Tibial artery (tissue), 4 donors: ENCODE data around the gene WWP2.

Source experiments
- DNase-seq, 2 donors: peaks; one replicate each; pipeline ENCODE4 v3.0.0-alpha.2; 2019
- H3K27ac ChIP-seq, 2 donors: fragments of 200-600 bp; sonication (generic) in 1 of 2; 1 replicate in 1 of 2; 2 replicates in 1 of 2; pipeline ENCODE4 v1.5.1; 2018 to 2019; ENCODE audit warnings: mild to moderate bottlenecking in 1 of 2
- H3K27me3 ChIP-seq, 2 donors: fragments of 200-600 bp; sonication (generic) in 1 of 2; one replicate each; pipeline versions ENCODE4 v1.5.1 to v1.6.0; 2016 to 2019
- H3K36me3 ChIP-seq, 3 donors: fragments of 200-600 bp; sonication (generic) in 2 of 3; one replicate each; pipeline ENCODE4 v1.5.1; 2016 to 2019; ENCODE audit warnings: mild to moderate bottlenecking in 2 of 3
- H3K4me1 ChIP-seq, 4 donors: fragments of 200-600 bp; sonication (generic) in 2 of 4; 1 replicate in 3 of 4; 2 replicates in 1 of 4; pipeline ENCODE4 v1.5.1; 2016 to 2019
- H3K4me3 ChIP-seq, 2 donors: fragments of 200-600 bp; sonication (generic) in 1 of 2; 1 replicate in 1 of 2; 2 replicates in 1 of 2; pipeline ENCODE4 v1.5.1; 2018 to 2019; ENCODE audit warnings: mild to moderate bottlenecking in 2 of 2
- H3K9me3 ChIP-seq, 3 donors: fragments of 200-600 bp; sonication (generic) in 1 of 3; one replicate each; pipeline ENCODE4 v1.5.1; 2016 to 2019
- intact Hi-C: fragments of 100-400 bp; cut with DNase I; formaldehyde crosslinking; loops from one replicate; pipeline ENCODE4 v1.15.0; 2023; ENCODE audit warnings: low total_unique reads
- TF ChIP-seq, protein P1 (sequence below), 2 experiments: fragments of 200-600 bp in 1 of 2; fragments of 450-650 bp in 1 of 2; IDR thresholded peaks; one replicate each; pipeline ENCODE4 v1.5.1; 2017 to 2019; ENCODE audit warnings: antibody characterized with exemption in 2 of 2, mild to moderate bottlenecking in 1 of 2, moderate library complexity in 1 of 2

WWP2 gene

DNA sequence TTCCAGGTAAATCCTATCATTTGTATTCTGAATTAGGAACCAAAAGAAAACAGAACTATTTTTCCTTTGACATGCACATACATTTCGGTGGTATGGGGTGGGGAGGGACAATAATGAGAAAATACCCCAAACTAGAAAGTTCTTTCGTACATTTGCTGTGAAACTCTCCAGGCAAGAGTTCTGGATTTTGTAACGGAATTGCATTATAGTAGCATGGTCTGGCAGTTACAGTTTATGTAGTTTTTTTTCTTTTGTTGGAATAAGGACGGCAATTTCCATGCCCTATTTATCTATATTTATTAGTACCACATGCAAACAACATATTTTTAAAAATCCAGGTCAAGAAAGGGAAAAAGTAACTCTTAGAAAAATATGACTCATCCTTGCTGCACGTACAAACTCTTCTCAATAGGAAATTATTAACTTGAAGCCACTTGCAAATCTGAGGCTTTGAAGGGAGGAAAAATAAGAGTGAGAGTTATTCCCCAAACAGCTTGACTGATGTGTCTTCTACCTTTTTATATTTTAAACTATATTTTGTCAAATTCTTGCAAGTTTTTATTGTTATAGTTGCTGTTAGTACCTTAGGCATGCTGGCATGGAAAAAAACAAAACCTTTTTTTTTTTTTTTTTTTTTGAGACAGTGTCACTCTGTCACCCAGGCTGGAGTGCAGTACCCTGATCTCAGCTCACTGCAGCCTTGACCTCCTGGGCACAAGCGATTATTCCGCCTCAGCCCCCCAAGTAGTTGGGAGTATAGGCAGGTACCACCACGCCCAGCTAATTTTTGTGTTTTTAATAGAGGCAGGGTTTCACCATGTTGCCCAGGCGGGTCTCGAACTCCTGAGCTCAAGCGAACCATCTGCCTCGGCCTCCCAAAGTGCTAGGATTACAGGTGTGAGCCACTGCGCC is 69.3 kb downstream of the WWP2 start:
- intact Hi-C loops, result no loop called here
- TF ChIP-seq, protein P1, sequence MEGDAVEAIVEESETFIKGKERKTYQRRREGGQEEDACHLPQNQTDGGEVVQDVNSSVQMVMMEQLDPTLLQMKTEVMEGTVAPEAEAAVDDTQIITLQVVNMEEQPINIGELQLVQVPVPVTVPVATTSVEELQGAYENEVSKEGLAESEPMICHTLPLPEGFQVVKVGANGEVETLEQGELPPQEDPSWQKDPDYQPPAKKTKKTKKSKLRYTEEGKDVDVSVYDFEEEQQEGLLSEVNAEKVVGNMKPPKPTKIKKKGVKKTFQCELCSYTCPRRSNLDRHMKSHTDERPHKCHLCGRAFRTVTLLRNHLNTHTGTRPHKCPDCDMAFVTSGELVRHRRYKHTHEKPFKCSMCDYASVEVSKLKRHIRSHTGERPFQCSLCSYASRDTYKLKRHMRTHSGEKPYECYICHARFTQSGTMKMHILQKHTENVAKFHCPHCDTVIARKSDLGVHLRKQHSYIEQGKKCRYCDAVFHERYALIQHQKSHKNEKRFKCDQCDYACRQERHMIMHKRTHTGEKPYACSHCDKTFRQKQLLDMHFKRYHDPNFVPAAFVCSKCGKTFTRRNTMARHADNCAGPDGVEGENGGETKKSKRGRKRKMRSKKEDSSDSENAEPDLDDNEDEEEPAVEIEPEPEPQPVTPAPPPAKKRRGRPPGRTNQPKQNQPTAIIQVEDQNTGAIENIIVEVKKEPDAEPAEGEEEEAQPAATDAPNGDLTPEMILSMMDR (IDR thresholded peaks at IDR 0.05), result no peak
- Histone ChIP-seq H3K27ac (peak overlapping the region; percentile 43 to 70), H3K36me3 (peaks cover 0 to 6% (median 0%) of the 10 kb centered on the region in 3 donors), H3K27me3 (no peaks in the 10 kb centered on the region), H3K4me3 (no peak overlapping the region), H3K9me3 (no peaks in the 10 kb centered on the region), H3K4me1 (peaks cover 0 to 43% (median 8%) of the 10 kb centered on the region in 4 donors)
- DNase-seq, result no peak

- TF ChIP-seq, protein P1 (IDR thresholded peaks at IDR 0.05), result no peak
- intact Hi-C loops, result no loop called here
- Histone ChIP-seq H3K4me3 (no peak overlapping the region), H3K4me1 (peaks cover 0 to 52% (median 17%) of the 10 kb centered on the region in 4 donors), H3K9me3 (no peaks in the 10 kb centered on the region), H3K36me3 (peaks cover 0 to 1% (median 0%) of the 10 kb centered on the region in 3 donors), H3K27ac (peak overlapping the region in 1 of 2 donors; percentile 24), H3K27me3 (no peaks in the 10 kb centered on the region)
- DNase-seq, result no peak
These were observed 71.5 kb downstream of the WWP2 start for GRCh38 chr16:69833357-69834282.

DNA sequence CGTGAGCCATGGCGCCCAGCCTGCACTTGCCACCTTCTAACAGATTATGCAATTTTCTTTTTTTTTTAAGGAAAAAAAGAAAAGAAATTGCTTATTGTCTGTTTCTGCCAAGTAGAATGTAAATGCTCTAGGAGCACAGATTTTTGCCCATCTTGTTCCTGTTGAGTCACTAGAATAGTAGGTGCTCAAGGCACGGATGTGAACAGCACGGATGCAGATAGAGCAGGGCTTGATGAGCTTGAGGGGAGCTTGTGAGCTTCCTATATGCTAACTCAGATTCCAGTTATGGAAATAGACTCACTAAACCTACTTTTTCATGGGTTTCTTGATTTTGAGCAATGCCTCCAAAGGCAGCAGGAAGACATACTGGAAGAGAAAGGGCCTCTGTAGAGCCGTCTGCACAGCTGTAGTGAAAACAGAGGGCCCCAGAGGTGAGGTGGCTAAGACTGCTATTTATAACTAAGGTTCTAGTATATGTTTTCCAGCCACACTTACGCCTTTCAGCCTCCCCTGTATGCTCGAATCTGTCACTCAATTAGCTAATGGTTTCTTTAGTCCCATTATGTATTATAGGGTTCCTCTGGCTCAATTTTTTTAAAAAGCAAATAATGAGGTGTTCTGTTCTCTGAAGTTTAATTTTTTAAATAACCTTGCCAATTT is 72.8 kb downstream of the WWP2 start:
- DNase-seq, result no peak
- intact Hi-C loops, result no loop called here
- no peak overlapping the region for H3K27ac ChIP-seq
- no peak overlapping the region for H3K4me3 ChIP-seq
- no peaks in the 10 kb centered on the region for H3K36me3 ChIP-seq
- peaks cover 0 to 65% (median 30%) of the 10 kb centered on the region in 4 donors for H3K4me1 ChIP-seq
- TF ChIP-seq, protein P1 (IDR thresholded peaks at IDR 0.05), result no peak
- H3K27me3 ChIP-seq, result no peaks in the 10 kb centered on the region
- no peaks in the 10 kb centered on the region for H3K9me3 ChIP-seq

- Histone ChIP-seq H3K4me3 (no peak overlapping the region), H3K27ac (no peak overlapping the region), H3K4me1 (peaks cover 0 to 65% (median 34%) of the 10 kb centered on the region in 4 donors), H3K27me3 (no peaks in the 10 kb centered on the region), H3K36me3 (no peaks in the 10 kb centered on the region), H3K9me3 (no peaks in the 10 kb centered on the region)
- no peak for DNase-seq
- TF ChIP-seq, protein P1 (IDR thresholded peaks at IDR 0.05), result no peak
- intact Hi-C loops, result no loop called here
These were observed 74.1 kb downstream of the WWP2 start for GRCh38 chr16:69836257-69836656.

- Histone ChIP-seq H3K9me3 (no peaks in the 10 kb centered on the region), H3K36me3 (peaks cover 0 to 7% (median 0%) of the 10 kb centered on the region in 3 donors), H3K27ac (peak overlapping the region; percentile 73 to 77), H3K4me1 (peaks cover 0 to 56% (median 34%) of the 10 kb centered on the region in 4 donors), H3K4me3 (no peak overlapping the region), H3K27me3 (no peaks in the 10 kb centered on the region)
- DNase-seq, result no peak
- intact Hi-C loops, result no loop called here
- TF ChIP-seq, protein P1 (IDR thresholded peaks at IDR 0.05), result no peak
These were observed 75.2 kb downstream of the WWP2 start for GRCh38 chr16:69837380-69837779.
